ENCODE data around the gene BABAM1.
A peak's percentile ranks its signal among the peaks of the same experiment; 100 is the strongest.

The BABAM1 gene

DNA sequence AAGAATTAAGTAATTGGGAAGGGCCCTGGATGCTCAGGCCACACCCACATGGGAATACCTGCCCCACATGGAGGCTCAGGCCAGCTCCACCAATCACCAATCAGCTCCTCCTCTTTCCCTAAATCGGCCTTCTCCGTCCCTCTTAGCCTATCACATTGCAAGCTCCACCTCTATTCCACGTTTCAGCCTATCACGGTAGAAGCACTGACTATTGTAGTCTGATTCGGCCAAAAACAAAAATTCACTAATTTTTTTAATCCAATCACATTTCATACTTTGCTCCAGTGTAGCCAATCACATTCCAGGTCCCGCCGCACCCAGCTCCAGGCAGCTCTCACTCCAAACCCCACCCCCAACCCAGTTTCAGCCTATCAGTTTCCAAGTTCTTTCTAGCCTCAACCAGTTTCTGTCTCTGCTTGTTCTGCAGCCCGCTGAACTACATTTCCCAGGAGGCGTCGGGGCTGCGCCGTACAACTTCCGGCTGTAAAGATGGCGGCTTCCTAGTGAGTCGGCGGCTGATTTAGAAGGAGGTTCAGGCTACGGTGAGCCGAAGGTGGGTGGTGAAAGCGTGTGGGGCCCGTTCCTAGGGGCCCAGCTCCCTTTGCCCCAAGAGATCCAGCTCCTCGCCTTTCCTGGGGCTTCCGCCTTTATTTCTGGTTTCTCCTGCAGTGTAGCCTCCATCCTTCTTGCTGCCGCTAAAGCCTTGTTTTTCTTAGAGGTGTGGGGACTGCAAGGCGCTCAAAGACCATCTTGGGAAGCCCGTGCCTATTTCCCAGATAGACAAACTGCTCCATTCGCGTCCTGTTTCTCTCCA lies at the start of gene BABAM1:
TSS of gene BABAM1 (plus strand) at position 469 of the 814 bp plus-strand sequence. CDS start 1,364 bp downstream, outside the sequence.
- peak; percentile 87 for DNase-seq (ENCODE audit: low read depth)

DNA sequence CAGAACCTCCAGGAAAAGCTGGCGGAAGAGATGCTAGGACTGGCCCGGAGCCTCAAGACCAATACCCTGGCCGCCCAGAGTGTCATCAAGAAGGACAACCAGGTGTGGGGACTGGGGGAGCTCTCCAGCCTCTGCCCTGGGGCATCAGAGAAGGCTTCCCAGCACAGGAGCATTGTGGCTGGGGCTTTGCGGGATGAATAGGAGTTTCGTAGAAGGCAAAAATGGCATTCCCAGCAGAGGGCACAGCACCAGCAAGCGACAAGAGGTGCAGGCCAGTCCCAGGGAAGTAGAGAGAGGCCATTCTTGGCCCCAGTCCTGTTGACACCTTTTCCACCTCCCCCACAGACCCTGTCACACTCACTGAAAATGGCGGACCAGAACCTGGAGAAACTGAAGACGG lies 48.0 kb upstream of the BABAM1 start:
- no peak for DNase-seq (ENCODE audit: low read depth)

DNA sequence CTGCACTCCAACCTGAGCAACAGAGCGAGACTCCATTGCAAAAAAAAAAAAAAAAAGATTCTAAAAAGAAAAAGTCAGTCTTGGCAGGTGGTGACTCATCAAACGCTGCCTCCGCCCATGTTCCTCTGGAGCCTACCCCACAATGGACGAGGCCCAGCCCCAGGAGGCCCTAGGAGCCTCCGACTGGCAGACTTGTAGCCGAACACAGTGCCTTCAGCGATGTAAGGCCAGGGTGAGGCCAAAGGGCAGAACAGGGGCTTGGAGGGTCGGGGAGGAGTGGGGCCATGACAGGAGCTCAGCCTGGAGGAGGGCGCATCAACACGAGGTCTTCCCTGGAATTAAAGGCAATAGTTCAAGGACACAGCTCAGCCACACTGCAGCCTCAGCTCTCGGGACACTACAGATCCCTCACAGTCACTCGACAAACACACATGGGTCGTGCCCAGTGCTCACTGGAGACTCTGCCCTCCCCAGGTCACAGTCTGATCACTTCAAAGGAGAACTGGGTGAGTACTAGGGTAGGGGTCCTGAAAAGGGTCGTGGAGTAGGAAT lies 47.0 kb upstream of the BABAM1 start:
- no peak for DNase-seq (ENCODE audit: low read depth)

DNA sequence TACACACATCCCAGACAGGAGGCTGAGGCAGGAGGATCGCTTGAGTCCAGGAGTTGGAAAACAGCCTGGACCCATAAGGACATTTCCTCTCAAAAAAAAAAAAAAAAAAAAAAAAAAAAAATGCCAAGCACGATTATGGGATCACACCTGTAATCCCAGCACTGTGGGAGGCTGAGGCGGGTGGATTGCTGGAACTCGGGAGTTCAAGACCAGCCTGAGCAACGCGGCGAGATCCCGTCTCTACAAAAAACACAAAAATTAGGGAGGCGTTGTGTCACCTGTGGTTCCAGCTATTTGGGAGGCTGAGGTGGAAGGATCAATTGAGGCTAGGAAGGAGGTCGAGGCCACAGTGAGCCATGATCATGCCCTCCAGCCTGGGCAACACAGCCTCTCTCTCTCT lies 42.2 kb upstream of the BABAM1 start:
- DNase-seq (ENCODE audit: low read depth), result no peak

DNA sequence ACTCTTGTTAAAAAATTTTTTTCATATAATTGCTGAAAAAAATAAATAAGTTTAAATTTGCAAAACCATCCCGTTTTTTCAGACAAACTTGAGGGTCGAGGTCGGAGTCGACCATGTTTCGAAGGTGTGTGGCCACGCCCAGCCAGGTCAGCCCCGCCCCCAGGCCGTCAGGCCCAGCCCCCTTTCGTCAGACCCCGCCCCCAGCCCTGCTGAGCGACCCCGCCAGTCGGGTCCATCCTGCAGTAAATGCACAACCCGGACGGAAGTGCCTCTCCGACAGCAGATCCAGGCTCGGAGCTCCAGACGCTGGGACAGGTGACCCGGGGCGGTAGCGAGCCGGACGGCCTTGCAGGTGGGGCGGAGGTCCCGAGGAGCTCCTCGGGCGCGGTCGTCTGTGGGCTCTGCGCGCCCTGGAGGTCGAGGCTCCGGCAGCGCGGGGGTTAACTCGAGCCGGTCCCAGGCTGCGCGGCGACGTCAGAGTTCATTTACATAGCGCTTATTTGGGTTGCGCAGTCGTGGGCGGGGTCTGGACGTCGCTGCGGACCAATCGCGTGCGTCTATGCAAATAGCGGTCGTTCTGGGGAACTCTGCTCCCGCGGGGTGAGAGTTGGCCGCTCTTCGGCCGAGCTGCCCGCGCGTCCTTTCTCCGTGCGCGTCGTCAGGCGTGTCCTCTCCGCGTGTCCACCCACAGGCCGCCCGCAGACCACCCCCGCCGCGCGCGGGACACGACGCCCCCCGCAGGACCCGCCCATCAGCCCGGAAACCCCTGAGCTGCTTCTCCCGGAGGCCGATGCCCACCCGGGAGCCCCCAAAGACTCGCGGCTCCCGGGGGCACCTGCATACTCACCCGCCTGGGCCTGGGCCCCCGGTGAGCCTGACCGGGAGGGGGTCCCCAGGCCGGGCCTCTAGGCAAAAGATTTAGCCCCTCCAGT lies 41.0 kb upstream of the BABAM1 start, which contains the start of gene OCEL1:
TSS of gene OCEL1 (plus strand) at position 225 of the 932 bp plus-strand sequence. CDS start at position 247, 22 bp downstream.
- DNase-seq (ENCODE audit: low read depth), result peak; percentile 96

DNA sequence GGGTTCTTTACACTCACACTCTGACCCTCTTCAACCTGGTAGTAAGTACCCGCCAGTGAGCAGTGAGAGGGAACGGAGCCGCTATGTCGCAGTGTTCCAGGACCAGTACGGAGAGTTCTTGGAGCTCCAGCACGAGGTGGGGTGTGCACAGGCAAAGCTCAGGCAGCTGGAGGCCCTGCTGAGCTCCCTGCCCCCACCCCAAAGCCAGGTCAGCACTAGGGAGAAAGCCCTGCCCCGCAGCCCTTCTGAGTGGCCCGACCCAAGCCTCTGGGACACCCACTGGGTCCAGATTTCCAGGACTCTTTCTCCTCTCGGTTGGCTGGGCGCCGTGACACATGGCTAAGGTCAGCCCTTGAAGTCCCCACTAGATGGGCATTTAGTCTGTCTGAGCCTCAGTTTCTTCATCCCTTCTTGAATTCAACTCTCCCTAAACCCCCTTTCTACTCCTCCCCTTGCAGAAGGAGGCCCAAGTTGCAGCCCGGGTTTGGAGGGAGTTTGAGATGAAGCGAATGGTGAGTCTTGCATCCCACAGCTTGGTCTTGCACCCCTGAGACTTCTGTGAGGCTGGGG lies 39.4 kb upstream of the BABAM1 start:
- DNase-seq (ENCODE audit: low read depth), result no peak

DNA sequence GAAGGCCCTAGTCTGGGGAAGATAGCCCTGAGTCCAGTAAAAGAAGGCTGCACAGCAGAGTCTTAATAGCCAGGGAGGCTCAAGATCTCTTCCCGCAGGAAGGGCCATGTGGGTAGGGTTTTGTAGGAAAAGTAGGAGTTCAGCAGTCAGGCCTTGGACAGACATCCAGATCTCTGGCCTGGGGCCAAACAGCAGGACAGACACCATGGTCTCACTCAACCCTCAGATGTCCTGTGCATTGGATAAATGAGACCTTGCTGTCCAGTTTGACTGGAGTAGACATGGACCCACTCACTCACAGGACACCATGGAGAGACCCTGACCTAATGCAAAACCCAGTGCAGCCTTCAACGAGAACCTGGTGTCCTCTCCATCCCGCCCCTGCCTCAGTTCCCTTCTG lies 37.4 kb upstream of the BABAM1 start:
- DNase-seq (ENCODE audit: low read depth), result no peak

DNA sequence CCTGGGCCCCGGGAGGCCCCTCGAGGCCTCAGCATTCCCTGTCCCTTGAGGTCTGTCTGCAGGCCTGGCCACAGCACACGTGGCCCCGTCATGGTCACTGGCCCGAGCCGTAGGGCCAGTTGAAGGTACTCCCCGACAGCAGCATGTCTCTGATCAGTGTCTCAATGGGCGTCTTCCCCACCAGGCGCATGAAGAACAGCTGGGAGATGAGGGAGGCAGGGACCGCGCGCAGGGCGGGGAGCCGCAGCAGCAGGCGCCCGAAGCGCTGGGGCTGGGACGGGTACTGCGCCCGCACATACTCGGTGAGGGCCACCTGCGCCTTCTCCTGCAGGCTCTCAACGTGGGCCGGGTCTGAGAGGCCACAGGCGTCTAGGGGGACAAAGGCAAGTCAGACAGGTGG lies 35.0 kb upstream of the BABAM1 start:
- DNase-seq (ENCODE audit: low read depth), result no peak

DNA sequence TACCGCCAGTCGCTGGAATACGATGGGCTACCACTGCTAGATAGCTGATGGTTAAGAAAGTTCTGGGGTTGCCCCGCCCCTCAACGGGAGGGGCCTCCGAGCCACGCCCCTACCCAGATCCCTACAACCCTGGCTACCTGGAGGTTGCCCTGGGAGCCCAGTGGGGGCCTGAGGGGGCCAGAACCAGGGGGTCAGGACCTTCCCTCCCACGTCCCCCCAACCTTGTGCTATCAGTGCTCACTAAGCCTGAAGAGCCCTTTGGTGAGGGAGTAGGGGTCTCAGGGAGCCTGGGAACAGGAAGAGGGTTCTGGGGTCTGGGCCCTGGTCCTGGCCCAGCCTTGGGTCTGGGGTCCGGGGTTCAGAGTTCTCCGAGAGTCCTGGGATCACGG lies 32.3 kb upstream of the BABAM1 start:
- peak; percentile 54 for DNase-seq (ENCODE audit: low read depth)

DNA sequence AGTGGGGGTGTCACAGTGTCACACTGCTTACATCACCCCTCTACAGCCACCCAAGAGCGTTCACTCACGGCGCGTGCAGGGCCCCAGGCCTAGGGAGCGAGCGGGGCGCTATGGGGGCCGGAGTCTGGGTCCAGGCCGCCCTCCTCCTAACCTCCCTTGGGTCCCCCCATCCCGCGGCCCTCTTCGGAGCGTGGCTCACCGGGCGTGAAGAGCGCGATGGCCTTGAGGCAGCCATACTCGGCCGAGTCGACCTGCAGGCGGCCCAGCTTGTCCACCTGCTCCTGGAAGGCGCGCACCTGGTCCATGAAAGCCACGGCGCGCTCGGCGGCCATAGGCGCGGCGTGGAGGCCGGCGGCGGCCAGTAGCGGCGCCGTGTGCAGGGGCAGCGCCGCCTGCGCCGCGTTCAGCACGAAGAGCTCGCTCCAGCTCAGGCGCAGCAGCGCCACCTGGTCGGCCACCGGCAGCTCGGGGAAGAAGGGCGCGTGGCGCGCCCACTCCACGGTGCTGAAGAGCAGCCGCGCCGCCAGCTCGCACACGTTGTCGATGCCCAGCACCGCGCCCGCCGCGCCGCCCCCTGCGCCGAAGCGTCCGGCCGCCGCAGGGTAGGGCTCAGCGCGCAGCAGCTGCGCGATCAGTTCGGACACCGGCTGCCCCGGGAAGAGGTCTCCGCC lies 31.8 kb upstream of the BABAM1 start:
- peak; percentile 51 for DNase-seq (ENCODE audit: low read depth)

DNA sequence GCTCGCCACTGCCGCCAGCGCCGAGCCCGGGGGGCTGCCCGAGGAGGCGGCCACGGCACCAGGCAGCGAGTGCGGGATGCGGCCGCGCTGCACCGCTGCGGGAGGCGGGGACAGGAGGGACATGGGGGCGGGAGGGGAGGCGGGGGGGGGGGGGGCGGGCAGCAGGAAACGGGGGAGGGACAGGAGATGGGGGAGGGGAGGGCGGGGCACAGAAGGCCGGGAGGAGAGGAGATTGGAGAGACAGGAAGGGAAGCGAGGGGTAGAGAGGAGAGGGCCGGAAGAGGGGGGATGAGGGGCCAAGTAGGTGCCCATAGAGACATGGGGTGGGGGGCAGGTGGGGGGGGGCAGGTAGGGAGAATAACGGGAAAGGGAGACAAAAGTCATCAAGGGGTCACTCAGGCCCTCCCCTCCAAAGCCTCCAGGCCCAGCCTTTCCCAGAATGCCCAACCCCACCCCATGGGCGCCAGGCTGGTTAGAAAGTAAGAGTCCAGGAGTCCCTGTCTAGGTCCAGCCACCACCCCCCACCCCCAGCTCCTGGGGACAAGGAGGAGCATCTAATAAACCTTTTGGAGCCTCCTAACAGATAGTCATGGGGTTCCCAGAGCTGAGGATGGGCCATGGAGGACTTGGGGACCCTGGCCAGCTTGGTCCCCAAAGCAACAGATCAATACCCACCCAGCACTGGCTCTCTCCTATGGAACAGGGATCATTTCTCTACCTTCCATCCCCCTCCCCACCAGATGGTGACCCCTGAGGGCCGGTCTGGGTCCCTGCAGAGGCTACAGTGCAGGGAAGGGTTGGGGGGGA lies 31.1 kb upstream of the BABAM1 start:
- DNase-seq (ENCODE audit: low read depth), result no peak

DNA sequence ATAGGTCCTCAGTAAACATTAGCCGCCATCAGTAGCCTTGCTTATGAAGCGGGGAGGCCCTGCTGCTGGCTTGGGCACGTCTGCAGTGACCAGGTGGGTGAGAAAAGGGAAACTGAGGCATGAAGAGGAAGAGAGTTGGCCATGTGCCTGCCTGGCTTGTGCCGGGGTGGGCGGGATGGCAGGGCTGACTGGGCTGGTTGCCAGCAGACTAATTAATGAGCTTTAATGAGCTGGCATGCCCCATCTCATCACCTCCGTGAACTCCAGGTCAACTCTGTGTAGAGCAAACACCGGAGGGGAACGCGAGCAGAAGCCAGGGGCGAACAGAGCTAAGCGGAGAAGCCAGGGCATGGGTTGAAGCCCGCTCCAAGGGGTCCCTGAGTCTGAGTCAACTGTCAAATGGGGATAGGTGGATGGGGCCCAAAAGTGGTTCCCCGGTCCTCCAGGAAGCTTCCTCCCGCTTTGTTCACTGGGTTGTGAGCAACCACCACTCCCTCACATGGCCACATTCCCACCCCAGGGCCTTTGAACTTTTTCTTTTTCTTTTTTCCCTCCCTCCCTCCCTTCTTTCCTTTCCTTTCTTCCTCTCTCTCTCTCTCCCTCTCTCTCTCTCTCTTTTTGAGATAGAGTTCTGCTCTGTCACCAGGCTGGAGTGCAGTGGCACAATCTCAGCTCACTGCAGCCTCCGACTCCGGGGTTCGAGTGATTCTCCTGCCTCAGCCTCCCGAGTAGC lies 30.3 kb upstream of the BABAM1 start:
- DNase-seq (ENCODE audit: low read depth), result no peak

DNA sequence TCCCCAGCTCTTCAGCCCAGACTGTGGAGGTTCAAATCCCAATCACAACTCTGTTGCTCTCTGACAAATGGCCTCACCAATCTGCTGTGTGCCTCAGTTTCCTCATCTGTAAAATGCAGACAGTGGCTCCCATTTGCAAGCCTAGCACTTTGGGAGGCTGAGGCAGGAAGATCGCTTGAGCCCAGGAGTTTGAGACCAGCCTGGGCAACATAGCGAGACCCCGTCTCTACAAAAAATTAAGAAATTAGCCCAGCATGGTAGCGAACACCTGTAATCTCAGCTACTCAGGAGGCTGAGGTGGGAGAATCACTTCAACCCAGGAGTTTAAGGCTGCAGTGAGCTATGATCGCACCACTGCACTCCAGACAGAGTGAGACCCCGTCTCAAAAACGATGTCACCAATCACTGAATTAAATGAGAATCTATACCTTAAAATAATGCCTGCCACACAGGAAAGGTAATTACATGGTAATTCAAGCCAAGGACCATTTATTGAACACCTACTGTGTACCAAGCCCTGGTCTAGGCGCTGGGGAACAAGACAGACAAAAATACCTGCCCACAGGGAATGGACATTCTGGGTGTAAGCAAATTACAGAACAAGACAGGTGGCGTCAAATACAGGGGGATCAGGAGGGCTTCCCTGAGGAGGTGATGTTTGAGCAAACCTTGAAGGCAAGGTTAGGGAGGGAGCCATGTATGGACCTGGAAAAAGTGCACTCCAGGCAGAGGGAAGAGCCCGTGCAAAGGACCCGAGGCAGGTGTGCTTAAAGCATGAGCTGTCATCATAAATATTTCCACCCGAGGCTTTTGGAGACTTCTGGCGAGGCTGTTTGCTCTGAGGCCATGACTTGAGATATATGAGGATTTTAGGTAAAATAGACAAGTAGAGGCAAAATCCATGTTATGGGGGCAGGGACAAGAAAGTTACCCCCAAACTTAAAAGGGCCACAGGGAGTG lies 29.2 kb upstream of the BABAM1 start:
- no peak for DNase-seq (ENCODE audit: low read depth)

DNA sequence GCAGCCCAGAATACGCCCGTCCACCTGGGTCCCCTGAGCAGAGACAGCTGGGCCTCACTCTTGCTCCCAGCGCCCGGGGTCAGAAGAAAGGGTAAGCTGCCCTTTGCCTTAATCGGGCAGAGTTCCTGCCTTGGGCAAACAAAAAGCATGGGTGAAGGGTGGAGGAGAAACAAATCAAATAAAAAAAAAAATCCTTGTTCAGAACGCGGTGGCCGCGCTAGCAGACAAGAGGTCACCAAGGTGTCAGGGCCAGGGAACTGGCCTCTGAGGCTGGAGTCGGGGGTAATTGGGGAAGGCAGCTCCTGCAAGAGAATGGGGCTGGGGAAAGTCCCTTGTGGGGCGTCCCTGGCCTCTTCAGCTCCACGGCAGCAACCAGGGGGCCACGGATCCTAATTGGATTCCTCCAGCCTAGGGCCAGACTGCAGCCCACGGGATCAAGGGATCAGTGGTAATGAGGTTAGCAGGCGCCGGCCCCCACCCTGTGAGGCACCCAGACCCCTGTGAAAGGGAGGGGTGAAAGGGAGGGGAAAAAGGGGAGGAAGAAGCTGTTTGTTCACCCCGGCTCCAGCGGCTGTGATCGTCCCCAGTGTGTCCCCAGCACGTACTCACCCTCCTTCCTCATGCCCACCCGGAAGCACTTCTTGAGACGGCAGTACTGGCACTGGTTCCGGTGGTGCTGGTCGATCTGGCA lies 27.0 kb upstream of the BABAM1 start:
- DNase-seq (ENCODE audit: low read depth), result no peak

DNA sequence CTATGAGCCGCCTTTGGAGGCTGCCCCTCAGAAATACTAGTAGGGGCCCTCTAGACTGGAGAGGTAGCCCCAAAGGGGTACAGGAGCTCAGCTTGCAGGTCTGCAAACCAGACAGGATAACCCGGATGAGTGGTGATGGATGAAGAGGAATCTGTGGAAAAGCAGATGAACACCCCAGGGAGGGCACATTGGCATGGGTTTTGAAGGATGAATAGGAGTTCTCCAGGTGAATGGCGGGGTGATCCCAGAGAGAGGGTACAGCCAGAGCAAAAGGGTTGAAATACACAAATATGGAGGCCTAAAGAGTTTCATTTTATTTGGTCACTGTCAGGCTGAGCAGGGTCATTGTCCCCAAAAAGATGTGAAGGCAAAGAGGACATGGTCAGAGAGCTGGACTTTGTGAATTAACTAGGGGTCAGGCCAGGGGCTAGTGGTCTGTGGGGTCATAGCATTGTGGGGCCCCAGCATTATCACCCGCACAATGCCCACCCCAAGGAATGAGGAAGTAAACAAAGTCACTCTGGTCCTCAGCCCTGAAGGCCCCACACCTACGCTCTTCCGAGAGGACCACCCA lies 26.3 kb upstream of the BABAM1 start:
- DNase-seq (ENCODE audit: low read depth), result no peak

DNA sequence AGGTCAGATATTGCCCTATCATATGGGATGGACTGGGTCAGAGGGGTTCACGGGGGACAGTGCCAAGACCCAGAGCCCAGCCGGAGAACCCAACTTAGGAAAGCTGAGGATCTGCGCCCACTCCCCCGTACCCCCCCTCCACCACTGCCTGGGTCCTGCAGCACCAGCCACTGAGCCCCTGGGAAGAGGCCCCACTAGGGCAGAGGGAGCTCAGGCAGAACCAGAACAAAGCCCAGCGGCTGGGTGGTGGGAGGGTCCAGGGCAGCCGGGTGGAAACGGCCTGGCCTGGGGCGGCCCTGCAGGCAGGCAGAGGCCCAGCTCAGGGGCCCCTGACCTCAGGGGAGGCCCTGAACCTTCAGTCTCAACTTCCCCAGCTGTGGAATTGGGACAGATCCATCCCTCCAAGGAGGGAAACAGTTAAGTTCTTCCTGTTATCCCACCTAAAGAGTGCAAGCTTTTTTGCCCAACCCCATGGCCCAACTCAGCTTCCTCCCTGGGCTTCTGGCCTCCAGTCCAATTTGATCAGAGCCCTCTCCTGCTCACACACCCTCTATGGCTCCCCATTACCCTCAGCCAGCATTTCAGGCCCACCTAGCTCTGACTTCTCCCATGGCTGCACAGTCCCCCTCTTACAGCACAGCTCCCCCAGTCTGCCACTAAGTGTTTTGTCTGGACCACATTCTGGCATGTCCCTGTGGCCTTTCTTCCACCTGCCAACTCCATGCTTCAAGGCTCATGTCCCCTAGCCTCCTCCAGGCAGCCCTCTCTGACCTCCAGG lies 24.6 kb upstream of the BABAM1 start:
- no peak for DNase-seq (ENCODE audit: low read depth)

DNA sequence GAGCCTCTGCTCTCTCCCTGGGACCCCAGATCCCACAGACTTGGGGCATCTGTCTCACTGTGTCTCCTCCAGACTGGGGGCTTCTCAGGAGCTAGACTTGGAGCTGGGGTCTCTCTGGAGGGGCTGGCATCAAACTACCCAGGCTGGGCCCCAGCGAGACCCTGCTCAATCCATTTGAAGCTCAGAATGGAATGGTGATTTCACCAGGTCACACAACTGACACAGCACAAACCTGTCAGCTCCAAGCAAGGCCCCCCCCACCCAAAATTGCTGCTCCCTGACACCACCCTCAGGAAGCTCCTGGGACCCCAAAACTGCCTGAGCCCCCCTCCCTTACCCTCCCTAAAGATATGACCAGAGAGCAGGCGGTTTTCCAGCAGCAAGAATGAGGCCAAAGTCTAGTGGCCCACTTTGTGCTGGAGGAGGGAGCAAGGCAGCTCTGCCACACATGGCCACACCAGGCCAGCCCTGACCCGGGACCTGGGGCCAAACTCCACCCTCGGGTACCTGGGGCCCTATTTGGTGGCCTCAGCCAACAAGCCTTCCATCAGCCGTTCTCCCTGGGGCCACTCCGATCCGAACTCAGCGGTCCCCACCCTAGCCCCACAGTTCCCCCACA lies 23.9 kb upstream of the BABAM1 start:
- DNase-seq (ENCODE audit: low read depth), result no peak
